H1 (cell line): Measurements from ENCODE around the gene FASTKD1. TPM values are rescaled to one million over a fixed set of nuclear protein-coding genes. Genes with fewer than 3 reads are reported as not detected.

Source experiments
- EZH2 ChIP-seq: fragments of 200-600 bp; sonication (generic); IDR thresholded peaks from 2 replicates; pipeline ENCODE4 v1.7.1; 2012; ENCODE audit warnings: low read depth, mild to moderate bottlenecking, moderate library complexity, low read length, inconsistent platforms; ENCODE audit not compliant: severe bottlenecking
- SP4 ChIP-seq: IDR thresholded peaks from 2 replicates; pipeline ENCODE4 v1.6.1; 2012; ENCODE audit warnings: low read length, inconsistent platforms
- SRF ChIP-seq: IDR thresholded peaks from 2 replicates; pipeline ENCODE4 v1.6.1; 2011; ENCODE audit warnings: mild to moderate bottlenecking, low read depth, low read length, moderate library complexity
- TAF1 ChIP-seq: IDR thresholded peaks from 2 replicates; pipeline ENCODE4 v1.6.1; 2011; ENCODE audit warnings: mild to moderate bottlenecking, low read depth, low read length
- TCF12 ChIP-seq: IDR thresholded peaks from 2 replicates; pipeline ENCODE4 v1.6.1; 2011; ENCODE audit warnings: low read depth, mild to moderate bottlenecking, low read length
- polyA plus RNA-seq, 7 experiments: library from polyadenylated mRNA; depleted of rRNA in 3 of 7; stranded (reverse) in 5 of 7; unstranded in 2 of 7; fragments of >200 nt in 5 of 7; fragments of 200-250 nt in 2 of 7; gene quantifications; 1 replicate in 5 of 7; 2 replicates in 1 of 7; 4 replicates in 1 of 7; pipeline versions ENCODE4 v1.2.1 to v1.2.3, GENCODE V29; 2011 to 2013; ENCODE audit warnings: missing spikeins in 2 of 7, mixed read lengths in 2 of 7
- total RNA-seq: library from RNA; stranded (reverse); fragmentation: NEBNext Ultra II Directional; extraction: Animal tissue kit (Norgen Biotek cat#: 25700); gene quantifications from 2 replicates; pipeline ENCODE4 v1.2.1, GENCODE V29; 2021

Gene FASTKD1
- total and polyA plus RNA-seq, 2 of the 8 experiments (the other 6 are each of a cell fraction or from before 2014, with no cell fraction given), result 18.7 to 70.8 TPM

DNA sequence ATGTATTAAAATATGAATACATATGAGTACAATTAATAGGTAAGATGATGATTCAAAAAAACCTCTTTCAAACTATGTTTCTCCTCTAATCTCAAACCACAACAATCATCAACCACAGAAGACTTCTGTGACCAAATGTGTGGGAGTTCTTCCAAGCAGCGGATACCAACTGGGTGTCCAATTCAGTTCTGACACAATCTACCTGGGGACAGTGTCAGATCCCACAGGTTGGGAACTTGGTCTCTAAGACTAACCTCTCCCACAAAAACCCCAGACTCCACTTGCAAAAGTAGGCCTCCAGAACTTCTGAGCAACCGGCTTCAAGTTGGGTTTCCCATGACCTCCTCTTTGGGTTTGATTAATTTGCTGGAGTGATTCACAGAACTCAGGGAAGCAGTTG is 26.9 kb downstream of the FASTKD1 start (continued):
- no peak for TF ChIP-seq TCF12
- TF ChIP-seq SRF, result no peak
- no peak for TF ChIP-seq EZH2
- no peak for TF ChIP-seq SP4
- no peak for TF ChIP-seq TAF1
- TF ChIP-seq, all 59 proteins: peak for 0
